OCI-M2 (cell line): Measurements from ENCODE around the gene LILRA2.
"Not testable (repeated sequence)": the region's sequence is repeated elsewhere in the genome, so short reads cannot be mapped to it uniquely, and the experiment has no call there.

Experiments used
- DNase-seq: peaks from one replicate; lab custom pipeline; 2025; ENCODE audit not compliant: unreplicated experiment; lab: John Stamatoyannopoulos, UW

LILRA2 gene

DNA sequence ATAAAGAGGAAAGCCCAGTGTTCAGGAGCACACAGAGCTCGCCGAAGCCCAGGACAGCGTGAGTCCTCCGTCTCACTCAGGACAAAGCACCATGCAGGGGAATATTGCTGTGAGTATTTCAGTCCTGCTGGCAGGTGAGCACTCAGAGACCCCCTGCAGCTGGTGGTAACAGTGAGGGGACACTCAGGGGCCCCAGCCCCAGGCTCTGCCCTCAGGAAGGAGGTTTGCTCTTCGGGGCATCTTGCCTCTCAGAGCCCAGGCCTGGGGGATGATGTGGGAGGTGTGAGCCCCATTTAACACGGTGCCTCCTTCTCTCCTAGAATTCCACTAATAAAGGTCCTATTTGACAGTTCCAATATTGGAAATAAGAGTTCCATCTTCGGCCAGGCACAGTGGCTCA, 34.6 kb downstream of the LILRA2 start:
- no peak for DNase-seq

DNA sequence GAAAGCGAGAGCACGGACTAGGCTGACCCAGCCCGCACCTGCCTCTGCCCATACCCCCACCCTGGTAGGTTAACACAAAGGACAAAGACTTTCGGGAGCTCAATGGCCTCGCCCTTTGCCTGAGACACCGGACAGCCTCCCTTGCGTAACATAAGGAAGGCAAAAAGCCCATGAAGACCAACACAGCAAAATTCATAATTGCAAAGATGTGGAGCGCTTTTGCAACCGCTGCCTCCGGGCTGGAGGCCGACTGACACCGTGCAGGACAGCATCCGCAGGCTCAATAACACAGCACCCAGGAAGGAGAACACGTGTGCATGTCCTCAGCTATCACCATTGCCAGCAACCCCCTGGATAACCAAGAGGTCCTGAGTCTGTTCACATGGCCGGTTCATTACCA, 35.2 kb downstream of the LILRA2 start:
- DNase-seq: no peak

DNA sequence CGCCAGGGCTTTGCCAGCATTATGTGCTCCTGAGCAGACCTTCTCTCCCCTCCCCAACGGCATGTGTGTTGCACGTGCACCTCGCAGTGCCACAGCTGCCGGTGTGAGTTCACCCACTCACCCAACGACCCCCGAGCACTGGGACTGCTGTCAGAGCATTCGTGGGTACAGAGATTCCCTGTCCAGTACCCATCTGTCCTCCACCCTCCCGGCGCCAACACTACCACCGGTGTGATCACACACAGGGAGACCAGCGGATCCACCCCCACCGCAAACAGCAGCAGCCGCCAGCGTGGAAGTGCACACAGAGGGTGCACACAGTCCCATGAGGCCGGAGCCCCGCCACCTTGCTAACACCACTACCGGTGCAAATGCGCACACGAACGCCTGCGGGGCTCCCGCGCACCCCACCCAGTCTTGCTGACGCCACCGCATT, 35.8 kb downstream of the LILRA2 start:
- no peak for DNase-seq

DNA sequence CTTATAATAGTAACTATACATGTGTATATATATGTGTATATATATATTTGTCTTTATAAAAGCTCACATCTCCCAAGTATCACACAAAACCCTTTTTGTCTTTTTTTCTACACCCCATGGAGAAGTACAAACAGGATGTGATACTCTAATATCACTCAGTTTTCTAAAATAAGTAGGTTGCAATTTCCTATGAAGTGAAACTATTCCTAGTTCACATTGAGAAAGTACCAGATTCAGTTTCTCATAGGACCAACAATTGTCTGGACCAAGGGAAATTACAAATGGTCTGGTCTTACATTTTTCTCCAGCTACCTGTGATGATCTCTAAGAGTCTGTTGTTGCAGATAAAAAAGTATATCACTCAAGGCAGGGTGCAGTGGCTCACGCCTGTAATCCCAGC, 38.8 kb downstream of the LILRA2 start:
- DNase-seq: no peak

DNA sequence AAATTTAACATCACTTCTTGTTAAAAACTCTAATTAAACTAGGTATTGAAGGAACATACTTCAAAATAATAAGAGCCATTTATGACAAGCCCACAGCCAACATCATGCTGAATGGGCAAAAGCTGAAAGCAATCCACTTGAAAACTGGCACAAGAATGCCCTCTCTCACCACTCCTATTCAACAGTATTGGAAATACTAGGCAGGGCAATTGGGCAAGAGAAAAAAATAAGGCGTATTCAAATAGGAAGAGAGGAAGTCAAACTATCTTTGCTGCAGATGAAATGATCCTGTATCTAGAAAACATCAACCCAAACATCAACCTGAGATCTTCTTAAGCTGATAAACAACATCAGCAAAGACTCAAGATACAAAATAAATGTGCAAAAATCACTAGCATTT, 41.1 kb downstream of the LILRA2 start:
- DNase-seq: no peak

DNA sequence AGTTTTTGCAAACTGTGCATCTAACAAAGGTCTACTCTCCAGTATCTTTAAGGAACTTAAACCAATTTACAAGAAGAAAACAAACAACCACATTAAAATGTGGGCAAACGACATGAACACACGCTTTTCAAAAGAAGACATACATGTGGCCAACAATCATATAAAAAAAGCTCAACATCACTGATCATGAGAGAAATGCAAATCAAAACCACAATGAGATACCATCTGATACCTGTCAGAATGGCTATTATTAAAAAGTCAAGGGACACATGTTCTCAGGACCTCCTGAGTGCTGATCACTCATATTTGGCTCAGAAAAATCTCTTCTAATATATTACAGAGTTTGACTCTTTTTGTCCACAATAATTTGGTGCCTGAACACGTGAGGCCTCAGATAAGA, 42.5 kb downstream of the LILRA2 start:
- DNase-seq: no peak

DNA sequence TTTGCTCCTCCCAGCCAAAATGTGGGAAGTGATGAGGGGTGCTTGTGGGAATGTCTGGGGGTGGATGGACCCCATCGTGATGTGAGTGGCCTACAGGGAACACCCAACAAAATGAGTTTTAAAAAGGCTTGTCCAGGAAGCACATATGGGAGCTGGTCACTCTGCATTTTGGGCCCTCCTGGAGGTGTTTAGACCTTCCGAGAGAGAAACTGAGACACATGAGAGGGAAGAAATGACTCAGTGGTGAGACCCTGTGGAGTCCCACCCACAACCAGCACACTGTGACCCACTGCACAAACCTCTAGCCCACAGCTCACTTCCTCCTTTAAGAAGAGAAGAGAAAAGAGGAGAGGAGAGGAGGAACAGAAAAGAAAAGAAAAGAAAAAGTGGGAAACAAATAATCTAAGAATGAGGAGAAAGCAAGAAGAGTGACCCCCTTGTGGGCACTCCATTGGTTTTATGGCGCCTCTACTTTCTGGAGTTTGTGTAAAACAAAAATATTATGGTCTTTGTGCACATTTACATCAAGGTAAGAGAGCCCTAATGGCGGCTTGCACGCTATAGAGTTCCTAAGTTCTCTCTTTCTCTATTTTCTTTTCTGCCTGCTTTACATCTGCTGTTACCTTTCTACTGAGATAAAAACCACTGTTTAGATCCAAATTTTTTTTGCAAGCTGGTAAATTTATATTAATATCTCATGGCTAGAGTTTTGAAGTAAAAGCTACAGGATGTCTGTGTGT, 43.4 kb downstream of the LILRA2 start:
- no peak for DNase-seq

DNA sequence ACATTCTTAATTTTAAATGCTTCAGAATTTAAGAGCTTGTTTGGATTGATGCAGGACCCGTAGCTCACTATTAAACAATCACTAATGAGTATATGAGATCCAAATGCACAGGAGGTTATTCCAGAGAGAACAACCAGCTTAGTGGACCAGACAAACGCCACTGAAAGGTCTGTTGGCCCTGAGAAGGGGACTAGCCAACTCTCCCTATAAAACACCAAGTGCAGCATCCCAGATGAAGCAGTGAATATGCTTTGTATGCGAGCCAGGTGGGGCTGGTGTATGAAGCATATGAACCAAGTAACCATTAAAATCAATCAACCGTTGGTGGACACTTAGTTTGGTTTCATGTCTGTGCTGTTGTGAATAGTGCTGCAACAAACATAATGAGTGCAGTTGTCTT, 46.9 kb downstream of the LILRA2 start:
- no peak for DNase-seq

DNA sequence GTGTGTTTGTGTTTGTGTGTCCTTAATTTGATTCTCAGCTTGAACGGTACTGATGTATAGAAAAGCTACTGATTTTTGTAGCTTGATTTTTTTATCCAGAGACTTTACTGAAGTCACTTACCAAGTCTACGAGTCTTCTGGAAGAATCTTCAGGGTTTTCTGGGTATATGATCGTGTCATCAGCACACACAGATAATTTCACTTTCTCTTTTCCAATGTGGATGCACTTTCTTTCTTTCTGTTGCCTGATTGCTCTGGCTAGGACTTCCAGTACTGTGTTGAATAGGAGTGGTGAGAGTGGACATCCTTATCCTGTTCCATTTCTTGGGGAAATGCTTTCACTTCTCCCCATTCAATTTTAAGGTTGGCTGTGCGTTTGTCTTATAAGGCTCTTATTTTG, 48.8 kb downstream of the LILRA2 start:
- no peak for DNase-seq

DNA sequence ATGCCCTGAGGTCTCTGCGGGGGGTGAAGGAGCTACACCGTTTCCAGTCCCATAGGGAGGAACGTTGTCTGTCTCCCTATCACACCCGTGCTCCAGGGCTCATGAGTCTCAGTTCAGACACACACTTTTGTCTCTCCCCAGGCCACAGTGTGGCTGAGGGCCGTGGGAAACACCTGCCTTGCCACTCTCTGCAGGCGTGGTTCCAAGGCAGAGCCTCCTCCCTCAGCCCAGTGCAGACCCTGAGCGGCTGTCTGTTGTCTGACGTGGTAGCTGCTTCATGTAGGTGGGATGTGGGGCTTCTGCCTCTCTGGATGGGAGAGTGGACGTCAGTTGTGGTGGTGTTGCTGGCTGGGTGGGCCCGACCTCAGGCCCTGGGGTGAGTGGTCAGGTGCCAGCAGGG, 50.6 kb downstream of the LILRA2 start:
- not testable (repeated sequence) for DNase-seq

DNA sequence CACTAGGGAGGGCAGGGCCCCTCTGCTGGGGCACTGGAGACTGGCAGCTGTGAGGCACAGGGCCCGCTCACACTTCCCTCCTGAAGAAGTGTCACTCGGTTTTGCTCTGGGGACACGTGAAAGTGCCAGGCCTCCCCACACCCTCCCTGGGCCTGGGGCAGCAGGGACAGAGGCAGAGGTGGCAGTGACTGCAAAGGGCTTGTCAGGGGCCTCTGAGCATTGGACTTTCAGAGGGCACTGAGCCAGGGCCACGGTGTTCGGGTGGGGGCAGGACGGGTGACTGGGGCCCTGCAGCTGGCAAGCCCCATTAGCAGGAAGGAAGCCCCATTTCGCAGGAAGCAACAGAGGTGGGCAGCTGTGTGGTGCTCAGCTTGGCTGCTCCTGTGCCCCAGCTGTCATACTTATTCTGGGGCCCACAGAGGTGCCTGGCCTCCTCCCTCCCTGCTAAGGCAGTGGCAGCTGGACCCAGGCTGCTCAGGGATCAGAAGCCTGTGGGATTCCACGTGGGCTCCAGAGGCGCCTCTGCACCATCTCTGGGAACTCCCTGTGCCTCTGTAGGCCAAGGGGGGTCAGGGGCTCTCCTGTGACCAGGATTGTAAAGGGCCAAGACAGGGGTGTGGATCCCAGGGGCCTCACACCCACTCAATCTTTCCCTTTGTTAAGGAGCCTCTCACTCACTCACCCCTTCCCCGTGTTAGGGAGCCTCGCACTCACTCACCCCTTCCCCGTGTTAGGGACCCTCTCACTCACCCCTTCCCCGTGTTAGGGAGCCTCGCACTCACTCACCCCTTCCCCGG, 51.5 kb downstream of the LILRA2 start:
- not testable (repeated sequence) for DNase-seq

DNA sequence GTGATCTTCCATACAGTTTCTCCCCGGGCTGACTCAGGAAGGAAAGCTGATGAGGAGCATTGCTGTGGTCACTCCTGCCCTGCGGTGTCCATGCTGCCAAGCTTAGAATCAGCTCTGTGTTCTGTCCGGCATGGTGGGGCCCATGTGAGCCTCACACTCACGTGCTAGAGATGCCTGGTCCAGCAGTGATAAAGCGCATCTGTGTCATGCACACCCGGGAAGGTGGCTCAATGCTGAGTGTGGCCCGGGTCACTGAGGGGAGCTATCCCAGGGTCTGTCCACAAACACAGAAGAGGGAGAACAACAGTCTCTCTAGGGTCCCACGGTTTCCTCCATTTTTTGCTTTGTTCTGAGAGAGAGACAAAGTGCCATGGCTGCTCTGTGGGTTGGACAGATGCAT, 53.2 kb downstream of the LILRA2 start:
- no peak for DNase-seq

DNA sequence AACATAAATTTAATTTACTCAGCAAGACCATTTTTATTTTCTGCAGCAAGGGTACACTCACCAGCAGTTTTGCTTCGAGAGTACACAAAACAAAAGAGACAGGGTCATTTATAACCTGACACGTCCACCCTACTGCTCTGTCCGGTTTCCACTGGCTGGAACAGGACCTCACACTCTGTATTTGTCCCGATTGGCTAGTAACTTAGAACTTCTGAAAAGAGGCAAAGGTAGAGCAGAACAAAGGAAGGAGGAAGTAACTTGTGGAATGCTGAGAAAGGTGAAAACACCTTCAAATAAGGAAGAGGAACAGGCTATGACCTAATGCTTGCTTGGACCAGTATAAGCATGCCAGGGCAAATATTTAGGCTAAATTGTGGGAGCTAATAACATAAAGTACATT, 54.3 kb downstream of the LILRA2 start:
- DNase-seq: not testable (repeated sequence)

DNA sequence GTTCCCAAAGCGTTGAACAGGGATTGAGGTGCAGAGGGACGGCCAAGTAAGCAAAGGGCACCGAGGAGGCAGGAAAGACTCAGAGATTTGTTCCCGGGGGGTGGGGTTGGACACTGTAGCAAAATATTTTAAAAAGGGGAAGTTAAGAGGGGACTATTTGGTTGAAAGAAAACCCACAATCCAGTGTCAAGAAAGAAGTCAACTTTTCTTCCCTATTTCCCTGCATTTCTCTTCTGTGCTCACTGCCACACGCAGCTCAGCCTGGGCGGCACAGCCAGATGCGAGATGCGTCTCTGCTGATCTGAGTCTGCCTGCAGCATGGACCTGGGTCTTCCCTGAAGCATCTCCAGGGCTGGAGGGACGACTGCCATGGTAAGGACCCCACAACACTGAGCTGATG, 56.7 kb downstream of the LILRA2 start, which contains the start of gene LILRB1:
Gene LILRB1, plus strand, starts transcription at position 223 of the 400 bp plus-strand sequence. CDS start 590 bp downstream, outside the sequence.
- DNase-seq: not testable (repeated sequence)

DNA sequence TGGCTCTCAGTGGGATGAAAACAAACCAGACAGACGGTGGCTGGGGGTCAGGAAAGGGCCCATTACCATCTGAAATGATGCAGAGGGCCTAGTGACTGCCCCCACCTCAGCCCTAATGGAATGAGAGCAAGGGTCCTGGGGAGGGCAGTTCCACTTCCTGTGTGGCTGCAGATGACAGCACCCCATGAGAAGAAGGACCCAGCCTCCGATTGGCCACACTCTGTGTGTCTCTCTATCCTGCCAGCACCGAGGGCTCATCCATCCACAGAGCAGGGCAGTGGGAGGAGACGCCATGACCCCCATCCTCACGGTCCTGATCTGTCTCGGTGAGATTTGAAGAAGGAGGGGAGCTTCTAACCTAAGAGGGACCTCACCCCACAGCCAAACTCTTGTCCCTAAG, 57.2 kb downstream of the LILRA2 start:
- DNase-seq: no peak

DNA sequence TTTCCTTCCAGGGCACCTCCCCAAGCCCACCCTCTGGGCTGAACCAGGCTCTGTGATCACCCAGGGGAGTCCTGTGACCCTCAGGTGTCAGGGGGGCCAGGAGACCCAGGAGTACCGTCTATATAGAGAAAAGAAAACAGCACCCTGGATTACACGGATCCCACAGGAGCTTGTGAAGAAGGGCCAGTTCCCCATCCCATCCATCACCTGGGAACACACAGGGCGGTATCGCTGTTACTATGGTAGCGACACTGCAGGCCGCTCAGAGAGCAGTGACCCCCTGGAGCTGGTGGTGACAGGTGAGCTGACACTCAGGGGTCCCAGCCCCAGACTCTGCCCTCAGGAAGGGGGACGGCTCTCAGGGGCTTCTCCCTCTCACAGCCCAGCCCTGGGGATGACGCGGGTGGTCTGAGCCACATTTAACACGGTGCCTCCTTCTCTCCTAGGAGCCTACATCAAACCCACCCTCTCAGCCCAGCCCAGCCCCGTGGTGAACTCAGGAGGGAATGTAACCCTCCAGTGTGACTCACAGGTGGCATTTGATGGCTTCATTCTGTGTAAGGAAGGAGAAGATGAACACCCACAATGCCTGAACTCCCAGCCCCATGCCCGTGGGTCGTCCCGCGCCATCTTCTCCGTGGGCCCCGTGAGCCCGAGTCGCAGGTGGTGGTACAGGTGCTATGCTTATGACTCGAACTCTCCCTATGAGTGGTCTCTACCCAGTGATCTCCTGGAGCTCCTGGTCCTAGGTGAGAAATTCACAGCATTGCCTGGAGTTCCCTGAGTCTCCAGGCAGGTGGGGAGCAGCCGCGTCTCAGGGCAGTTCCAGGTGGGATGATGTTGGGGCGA, 58.1 kb downstream of the LILRA2 start:
- not testable (repeated sequence) for DNase-seq

DNA sequence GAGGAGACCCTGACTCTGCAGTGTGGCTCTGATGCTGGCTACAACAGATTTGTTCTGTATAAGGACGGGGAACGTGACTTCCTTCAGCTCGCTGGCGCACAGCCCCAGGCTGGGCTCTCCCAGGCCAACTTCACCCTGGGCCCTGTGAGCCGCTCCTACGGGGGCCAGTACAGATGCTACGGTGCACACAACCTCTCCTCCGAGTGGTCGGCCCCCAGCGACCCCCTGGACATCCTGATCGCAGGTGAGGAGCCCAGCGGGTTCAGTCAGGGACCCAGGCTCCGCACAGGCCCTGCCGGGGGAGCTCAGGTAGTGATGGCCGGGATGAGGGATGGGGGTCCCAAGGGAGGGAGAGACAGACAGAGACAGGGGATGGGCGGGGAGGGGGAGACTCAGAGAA, 58.9 kb downstream of the LILRA2 start:
- not testable (repeated sequence) for DNase-seq

DNA sequence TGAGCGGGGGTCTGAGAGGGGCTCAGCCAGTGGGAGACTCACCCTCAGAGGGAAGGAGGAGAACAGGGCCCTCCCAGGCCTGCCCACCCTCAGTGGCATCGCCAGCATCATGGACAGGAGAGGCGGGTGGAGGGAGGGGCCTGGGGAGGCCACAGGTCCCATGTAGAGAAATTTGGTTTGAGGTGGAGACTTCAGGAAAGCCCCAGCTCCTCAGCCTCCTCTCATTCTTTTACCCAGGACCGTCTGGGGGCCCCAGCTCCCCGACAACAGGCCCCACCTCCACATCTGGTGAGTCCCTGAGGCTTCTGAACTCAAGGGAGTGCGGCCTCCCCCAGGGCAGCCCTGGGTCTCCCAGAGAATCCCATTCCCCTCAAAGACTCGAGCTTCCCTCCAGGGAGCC, 59.8 kb downstream of the LILRA2 start:
- DNase-seq: no peak

DNA sequence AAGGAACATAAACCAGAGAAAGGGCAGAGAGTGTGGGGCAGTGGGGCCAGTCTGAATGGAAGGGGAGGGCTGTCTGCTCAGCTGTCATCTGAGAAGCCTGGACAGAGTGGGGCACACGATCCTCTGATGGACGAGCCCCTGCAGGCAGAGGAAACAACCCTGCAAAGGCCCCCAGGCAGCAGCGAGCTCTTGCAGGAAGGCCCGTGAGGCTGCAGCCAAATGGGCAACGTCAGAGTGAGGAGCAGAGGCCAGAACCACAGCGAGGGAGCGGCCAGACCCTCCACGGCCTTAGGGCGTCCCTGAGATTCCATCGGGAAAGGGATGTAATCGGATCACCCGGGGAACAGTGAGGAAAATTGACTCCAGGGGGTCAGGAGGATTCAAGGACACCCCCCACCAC, 62.5 kb downstream of the LILRA2 start:
- not testable (repeated sequence) for DNase-seq

DNA sequence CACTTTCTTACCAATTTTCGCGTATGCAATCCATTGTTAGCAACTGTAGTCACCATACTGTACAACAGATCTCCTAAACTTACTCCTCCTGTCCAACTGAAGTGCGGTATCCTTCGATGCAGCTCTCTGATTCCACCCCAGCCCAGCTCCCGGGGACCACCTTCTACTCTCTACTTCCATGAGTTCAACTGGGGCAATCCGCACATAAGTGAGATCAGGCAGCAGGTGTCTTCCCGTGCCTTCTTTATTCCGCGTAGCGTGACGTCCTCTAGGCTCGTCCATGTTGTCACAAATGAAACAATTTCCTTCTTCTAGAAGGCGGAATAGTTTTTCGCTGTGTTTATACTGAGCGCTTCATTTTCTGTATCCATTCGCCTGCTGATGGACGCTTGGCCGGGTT, 65.1 kb downstream of the LILRA2 start:
- no peak for DNase-seq
